ENCODE results near the gene GINS1.

GINS1 gene

GRCh38 chr20:25496968-25497401, 89.5 kb downstream of the GINS1 start:
- Histone ChIP-seq H3K4me3 (ENCODE audit: low read depth in 1 of 2, low read length in 2 of 2) (no peak overlapping the region), H3K36me3 (ENCODE audit: insufficient read depth, low read length) (peaks cover 49% of the 10 kb centered on the region), H3K9me3 (ENCODE audit: insufficient read depth, low read length, severe bottlenecking) (no peaks in the 10 kb centered on the region), H3K79me2 (ENCODE audit: insufficient read depth, low read length) (no peaks in the 10 kb centered on the region), H2AFZ (ENCODE audit: low read depth, low read length) (no peak overlapping the region), H3K27me3 (ENCODE audit: insufficient read depth, low read length, poor library complexity) (no peaks in the 10 kb centered on the region), H3K4me1 (ENCODE audit: insufficient read depth, low read length) (no peaks in the 10 kb centered on the region), H3K27ac (ENCODE audit: low read length) (peak overlapping the region; percentile 37; the same call in 1 of the 2 replicates), H3K9ac (ENCODE audit: low read depth, low read length) (no peak overlapping the region), H4K20me1 (ENCODE audit: insufficient read depth, low read length) (no peaks in the 10 kb centered on the region), H3K4me2 (ENCODE audit: insufficient read depth, low read length) (no peak overlapping the region)
- DNase-seq (no peak), ATAC-seq (ENCODE audit: insufficient read depth, low read depth) (no peak)
- TF ChIP-seq EZH2 (IDR thresholded peaks at IDR 0.05; ENCODE audit: borderline replicate concordance, low read depth, low read length, severe bottlenecking) (no peak), CTCF (IDR thresholded peaks at IDR 0.05; ENCODE audit: borderline replicate concordance, extremely low read depth, low read length, poor library complexity, severe bottlenecking) (no peak)

GRCh38 chr20:25497586-25498279, 90.3 kb downstream of the GINS1 start:
- no peaks in the 10 kb centered on the region for H3K9me3 ChIP-seq (ENCODE audit: insufficient read depth, low read length, severe bottlenecking)
- H3K4me1 ChIP-seq (ENCODE audit: insufficient read depth, low read length) = no peaks in the 10 kb centered on the region
- peak overlapping the region; percentile 3; the same call in 1 of the 2 replicates for H3K27ac ChIP-seq (ENCODE audit: low read length)
- H3K36me3 ChIP-seq (ENCODE audit: insufficient read depth, low read length) = peaks cover 51% of the 10 kb centered on the region
- no peak for TF ChIP-seq EZH2 (IDR thresholded peaks at IDR 0.05; ENCODE audit: borderline replicate concordance, low read depth, low read length, severe bottlenecking)
- TF ChIP-seq CTCF (IDR thresholded peaks at IDR 0.05; ENCODE audit: borderline replicate concordance, extremely low read depth, low read length, poor library complexity, severe bottlenecking) = no peak
- H3K9ac ChIP-seq (ENCODE audit: low read depth, low read length) = no peak overlapping the region
- no peak overlapping the region for H3K4me2 ChIP-seq (ENCODE audit: insufficient read depth, low read length)
- H4K20me1 ChIP-seq (ENCODE audit: insufficient read depth, low read length) = no peaks in the 10 kb centered on the region
- H3K79me2 ChIP-seq (ENCODE audit: insufficient read depth, low read length) = no peaks in the 10 kb centered on the region
- ATAC-seq (ENCODE audit: insufficient read depth, low read depth) (no peak), DNase-seq (no peak)
- no peaks in the 10 kb centered on the region for H3K27me3 ChIP-seq (ENCODE audit: insufficient read depth, low read length, poor library complexity)
- H3K4me3 ChIP-seq (ENCODE audit: low read depth in 1 of 2, low read length in 2 of 2) = no peak overlapping the region
- no peak overlapping the region for H2AFZ ChIP-seq (ENCODE audit: low read depth, low read length)

Data from DND-41 (cell line).